ENCODE results near the gene PKHD1.
A peak's percentile ranks its signal among the peaks of the same experiment; 100 is the strongest.

The PKHD1 gene, protein sequence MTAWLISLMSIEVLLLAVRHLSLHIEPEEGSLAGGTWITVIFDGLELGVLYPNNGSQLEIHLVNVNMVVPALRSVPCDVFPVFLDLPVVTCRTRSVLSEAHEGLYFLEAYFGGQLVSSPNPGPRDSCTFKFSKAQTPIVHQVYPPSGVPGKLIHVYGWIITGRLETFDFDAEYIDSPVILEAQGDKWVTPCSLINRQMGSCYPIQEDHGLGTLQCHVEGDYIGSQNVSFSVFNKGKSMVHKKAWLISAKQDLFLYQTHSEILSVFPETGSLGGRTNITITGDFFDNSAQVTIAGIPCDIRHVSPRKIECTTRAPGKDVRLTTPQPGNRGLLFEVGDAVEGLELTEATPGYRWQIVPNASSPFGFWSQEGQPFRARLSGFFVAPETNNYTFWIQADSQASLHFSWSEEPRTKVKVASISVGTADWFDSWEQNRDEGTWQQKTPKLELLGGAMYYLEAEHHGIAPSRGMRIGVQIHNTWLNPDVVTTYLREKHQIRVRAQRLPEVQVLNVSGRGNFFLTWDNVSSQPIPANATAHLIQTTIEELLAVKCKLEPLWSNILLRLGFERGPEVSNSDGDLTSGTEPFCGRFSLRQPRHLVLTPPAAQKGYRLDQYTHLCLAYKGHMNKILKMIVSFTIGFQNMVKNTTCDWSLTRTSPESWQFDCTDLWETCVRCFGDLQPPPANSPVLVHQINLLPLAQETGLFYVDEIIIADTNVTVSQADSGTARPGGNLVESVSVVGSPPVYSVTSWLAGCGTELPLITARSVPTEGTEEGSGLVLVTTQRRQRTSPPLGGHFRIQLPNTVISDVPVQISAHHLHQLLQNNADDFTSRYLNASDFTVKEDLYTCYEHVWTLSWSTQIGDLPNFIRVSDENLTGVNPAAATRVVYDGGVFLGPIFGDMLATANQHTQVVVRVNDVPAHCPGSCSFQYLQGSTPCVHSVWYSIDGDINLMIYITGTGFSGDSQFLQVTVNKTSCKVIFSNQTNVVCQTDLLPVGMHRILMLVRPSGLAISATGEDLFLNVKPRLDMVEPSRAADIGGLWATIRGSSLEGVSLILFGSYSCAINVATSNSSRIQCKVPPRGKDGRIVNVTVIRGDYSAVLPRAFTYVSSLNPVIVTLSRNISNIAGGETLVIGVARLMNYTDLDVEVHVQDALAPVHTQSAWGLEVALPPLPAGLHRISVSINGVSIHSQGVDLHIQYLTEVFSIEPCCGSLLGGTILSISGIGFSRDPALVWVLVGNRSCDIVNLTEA (N-terminal part only)

DNA sequence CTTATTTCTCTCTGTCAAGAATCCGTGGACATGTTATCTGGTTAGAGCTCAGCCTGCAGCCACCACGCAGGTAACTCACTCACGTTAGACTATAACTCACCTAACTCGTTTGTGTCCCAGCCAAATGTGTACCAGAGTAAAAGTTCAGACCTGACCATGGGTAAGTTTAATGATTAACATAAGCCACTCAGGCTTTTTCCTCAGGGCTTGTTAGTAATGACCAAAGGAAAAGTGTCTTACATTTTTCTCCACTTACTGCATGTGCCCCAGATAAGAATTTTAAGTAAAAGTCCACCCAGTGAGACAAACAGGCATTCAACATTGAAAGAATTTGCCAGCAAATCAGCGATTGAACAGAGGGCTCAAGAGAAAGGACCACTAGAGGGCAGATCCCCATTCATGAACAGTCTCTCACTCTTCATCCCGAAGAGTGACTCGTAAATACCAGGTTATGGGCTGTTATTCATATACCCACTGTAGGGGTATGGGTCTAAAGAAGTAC, at the start of gene PKHD1:
Gene PKHD1 (minus strand): TSS at position 116 of the 502 bp plus-strand sequence. CDS start 2,680 bp downstream, outside the sequence.
- peak; percentile 53; the same call in 2 of the 3 replicates for ATAC-seq
- TF ChIP-seq, protein P1, sequence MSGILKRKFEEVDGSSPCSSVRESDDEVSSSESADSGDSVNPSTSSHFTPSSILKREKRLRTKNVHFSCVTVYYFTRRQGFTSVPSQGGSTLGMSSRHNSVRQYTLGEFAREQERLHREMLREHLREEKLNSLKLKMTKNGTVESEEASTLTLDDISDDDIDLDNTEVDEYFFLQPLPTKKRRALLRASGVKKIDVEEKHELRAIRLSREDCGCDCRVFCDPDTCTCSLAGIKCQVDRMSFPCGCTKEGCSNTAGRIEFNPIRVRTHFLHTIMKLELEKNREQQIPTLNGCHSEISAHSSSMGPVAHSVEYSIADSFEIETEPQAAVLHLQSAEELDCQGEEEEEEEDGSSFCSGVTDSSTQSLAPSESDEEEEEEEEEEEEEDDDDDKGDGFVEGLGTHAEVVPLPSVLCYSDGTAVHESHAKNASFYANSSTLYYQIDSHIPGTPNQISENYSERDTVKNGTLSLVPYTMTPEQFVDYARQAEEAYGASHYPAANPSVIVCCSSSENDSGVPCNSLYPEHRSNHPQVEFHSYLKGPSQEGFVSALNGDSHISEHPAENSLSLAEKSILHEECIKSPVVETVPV (CRISPR knock-in tag; IDR thresholded peaks at IDR 0.05), result no peak
- TF ChIP-seq GLIS3 (CRISPR knock-in tag; IDR thresholded peaks at IDR 0.05), result no peak
- TF ChIP-seq, protein P2, sequence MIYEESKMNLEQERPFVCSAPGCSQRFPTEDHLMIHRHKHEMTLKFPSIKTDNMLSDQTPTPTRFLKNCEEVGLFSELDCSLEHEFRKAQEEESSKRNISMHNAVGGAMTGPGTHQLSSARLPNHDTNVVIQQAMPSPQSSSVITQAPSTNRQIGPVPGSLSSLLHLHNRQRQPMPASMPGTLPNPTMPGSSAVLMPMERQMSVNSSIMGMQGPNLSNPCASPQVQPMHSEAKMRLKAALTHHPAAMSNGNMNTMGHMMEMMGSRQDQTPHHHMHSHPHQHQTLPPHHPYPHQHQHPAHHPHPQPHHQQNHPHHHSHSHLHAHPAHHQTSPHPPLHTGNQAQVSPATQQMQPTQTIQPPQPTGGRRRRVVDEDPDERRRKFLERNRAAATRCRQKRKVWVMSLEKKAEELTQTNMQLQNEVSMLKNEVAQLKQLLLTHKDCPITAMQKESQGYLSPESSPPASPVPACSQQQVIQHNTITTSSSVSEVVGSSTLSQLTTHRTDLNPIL (CRISPR knock-in tag; IDR thresholded peaks at IDR 0.05; ENCODE audit: low read depth), result no peak
- no peak for TF ChIP-seq ARNTL (CRISPR knock-in tag; IDR thresholded peaks at IDR 0.05; ENCODE audit: borderline replicate concordance, low read depth)
- no peak for TF ChIP-seq ZNF565 (CRISPR knock-in tag; conservative IDR thresholded peaks at IDR 0.05; ENCODE audit: low read depth)
- no peak for TF ChIP-seq RARB (CRISPR knock-in tag; IDR thresholded peaks at IDR 0.05)
- no peak for TF ChIP-seq ZFP3 (CRISPR knock-in tag; IDR thresholded peaks at IDR 0.05)
- TF ChIP-seq OSR1 (CRISPR knock-in tag; IDR thresholded peaks at IDR 0.05), result no peak
- TF ChIP-seq TCF4 (CRISPR knock-in tag; IDR thresholded peaks at IDR 0.05; ENCODE audit: borderline replicate concordance), result no peak
- TF ChIP-seq ZNF70 (CRISPR knock-in tag; IDR thresholded peaks at IDR 0.05), result no peak
- TF ChIP-seq, protein P3, sequence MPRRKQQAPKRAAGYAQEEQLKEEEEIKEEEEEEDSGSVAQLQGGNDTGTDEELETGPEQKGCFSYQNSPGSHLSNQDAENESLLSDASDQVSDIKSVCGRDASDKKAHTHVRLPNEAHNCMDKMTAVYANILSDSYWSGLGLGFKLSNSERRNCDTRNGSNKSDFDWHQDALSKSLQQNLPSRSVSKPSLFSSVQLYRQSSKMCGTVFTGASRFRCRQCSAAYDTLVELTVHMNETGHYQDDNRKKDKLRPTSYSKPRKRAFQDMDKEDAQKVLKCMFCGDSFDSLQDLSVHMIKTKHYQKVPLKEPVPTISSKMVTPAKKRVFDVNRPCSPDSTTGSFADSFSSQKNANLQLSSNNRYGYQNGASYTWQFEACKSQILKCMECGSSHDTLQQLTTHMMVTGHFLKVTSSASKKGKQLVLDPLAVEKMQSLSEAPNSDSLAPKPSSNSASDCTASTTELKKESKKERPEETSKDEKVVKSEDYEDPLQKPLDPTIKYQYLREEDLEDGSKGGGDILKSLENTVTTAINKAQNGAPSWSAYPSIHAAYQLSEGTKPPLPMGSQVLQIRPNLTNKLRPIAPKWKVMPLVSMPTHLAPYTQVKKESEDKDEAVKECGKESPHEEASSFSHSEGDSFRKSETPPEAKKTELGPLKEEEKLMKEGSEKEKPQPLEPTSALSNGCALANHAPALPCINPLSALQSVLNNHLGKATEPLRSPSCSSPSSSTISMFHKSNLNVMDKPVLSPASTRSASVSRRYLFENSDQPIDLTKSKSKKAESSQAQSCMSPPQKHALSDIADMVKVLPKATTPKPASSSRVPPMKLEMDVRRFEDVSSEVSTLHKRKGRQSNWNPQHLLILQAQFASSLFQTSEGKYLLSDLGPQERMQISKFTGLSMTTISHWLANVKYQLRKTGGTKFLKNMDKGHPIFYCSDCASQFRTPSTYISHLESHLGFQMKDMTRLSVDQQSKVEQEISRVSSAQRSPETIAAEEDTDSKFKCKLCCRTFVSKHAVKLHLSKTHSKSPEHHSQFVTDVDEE (CRISPR knock-in tag; IDR thresholded peaks at IDR 0.05), result no peak
- no peak for TF ChIP-seq BACH2 (CRISPR knock-in tag; IDR thresholded peaks at IDR 0.05; ENCODE audit: borderline replicate concordance)
- no peak for TF ChIP-seq ZNF8 (CRISPR knock-in tag; IDR thresholded peaks at IDR 0.05)
- TF ChIP-seq ZFP30 (CRISPR knock-in tag; IDR thresholded peaks at IDR 0.05), result no peak
- TF ChIP-seq CSDC2 (CRISPR knock-in tag; IDR thresholded peaks at IDR 0.05), result no peak
- TF ChIP-seq SNAI2 (CRISPR knock-in tag; IDR thresholded peaks at IDR 0.05), result no peak

DNA sequence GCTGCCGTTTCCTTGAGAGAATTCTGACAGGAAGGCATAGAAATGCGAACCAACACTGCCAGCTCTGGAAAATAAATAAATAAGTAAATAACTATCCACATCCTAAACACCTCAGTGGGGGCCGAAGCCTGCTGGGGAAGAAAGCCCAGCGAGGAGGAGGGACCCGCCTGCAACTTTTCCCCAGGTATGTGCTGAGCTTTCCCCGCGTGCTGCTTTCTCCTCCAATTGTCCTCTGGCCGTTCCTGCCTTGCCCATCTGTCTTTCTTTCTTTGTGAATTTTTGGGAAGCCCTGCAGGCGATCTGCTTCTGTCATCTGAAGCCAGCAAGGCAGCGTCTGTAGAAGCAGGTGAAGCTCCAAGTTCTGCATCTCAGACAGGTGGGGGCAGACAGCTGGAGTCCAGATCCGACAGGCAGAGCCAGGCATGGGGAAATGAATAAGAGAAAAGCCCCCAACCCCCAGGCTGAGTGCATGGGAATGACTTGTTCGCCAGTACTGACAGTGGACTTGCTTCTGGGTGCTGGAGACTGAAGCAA, 49.6 kb upstream of the PKHD1 start:
- no peak for ATAC-seq

More for the DNA sequence above, 49.6 kb upstream of the PKHD1 start:
- no peak for TF ChIP-seq OSR1 (CRISPR knock-in tag; IDR thresholded peaks at IDR 0.05)
- TF ChIP-seq TCF4 (CRISPR knock-in tag; IDR thresholded peaks at IDR 0.05; ENCODE audit: borderline replicate concordance), result no peak
- no peak for TF ChIP-seq ISL1 (CRISPR knock-in tag; IDR thresholded peaks at IDR 0.05)
- TF ChIP-seq, protein P4, sequence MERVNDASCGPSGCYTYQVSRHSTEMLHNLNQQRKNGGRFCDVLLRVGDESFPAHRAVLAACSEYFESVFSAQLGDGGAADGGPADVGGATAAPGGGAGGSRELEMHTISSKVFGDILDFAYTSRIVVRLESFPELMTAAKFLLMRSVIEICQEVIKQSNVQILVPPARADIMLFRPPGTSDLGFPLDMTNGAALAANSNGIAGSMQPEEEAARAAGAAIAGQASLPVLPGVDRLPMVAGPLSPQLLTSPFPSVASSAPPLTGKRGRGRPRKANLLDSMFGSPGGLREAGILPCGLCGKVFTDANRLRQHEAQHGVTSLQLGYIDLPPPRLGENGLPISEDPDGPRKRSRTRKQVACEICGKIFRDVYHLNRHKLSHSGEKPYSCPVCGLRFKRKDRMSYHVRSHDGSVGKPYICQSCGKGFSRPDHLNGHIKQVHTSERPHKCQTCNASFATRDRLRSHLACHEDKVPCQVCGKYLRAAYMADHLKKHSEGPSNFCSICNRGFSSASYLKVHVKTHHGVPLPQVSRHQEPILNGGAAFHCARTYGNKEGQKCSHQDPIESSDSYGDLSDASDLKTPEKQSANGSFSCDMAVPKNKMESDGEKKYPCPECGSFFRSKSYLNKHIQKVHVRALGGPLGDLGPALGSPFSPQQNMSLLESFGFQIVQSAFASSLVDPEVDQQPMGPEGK (CRISPR knock-in tag; IDR thresholded peaks at IDR 0.05; ENCODE audit: borderline replicate concordance), result no peak
- TF ChIP-seq ZNF8 (CRISPR knock-in tag; IDR thresholded peaks at IDR 0.05), result no peak
- no peak for TF ChIP-seq CSDC2 (CRISPR knock-in tag; IDR thresholded peaks at IDR 0.05)
- TF ChIP-seq, protein P2 (CRISPR knock-in tag; IDR thresholded peaks at IDR 0.05; ENCODE audit: low read depth), result no peak
